GM04504 (cell line): ENCODE results near the gene KLF16.

Experiments used
- DNase-seq: peaks from one replicate; pipeline ENCODE4 v3.0.0-alpha.2; 2012; ENCODE audit warnings: low read depth

Gene KLF16

GRCh38 chr19:1843116-1843515 lies 20.3 kb downstream of the KLF16 start:
- no peak for DNase-seq

- no peak for DNase-seq
Measured at GRCh38 chr19:1841209-1841924, 22.0 kb downstream of the KLF16 start.

GRCh38 chr19:1840541-1841115 lies 22.8 kb downstream of the KLF16 start:
- DNase-seq, result no peak

DNA sequence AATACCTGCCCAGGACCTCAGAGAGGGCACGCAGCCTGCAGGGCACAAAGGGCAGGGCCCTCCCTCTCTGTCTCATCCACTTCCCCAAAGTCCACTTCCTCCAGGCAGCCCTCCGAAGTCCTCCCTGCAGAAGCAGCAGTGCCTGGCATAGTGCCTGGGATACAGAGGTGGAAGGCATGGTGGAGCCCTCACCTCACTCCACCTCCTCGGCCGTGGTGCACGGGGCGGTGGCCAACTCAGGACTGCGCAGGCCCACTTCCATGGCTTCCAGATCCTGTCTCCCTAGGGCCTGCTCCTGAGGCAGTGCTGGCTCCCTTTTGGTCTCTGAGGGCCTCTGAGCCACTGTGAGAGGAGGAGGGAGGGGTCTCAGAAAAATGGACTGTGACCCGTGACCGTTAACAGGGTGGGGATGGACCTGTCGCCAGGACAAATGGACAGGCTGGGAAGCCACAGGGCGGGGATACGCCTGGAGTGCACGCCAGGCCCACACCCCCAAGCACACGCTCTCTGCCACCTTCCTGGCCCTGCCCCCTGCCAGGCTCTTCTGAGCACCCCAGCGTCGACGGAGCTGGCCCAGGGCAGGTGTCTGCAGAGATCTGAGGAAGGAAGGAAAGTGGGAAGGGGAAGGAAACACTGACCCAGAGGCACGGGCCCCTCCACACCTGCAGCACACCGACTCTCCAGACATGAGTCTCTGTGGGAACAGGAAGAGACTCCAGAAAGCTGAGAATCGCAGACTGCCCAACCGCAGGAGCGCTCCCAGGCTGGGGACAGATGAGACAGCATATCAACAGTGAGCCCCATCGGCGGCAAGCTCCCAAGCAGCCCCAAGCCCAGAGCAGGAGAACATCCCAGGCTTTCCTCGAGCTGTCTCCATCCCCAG lies 23.5 kb downstream of the KLF16 start:
- no peak for DNase-seq

DNA sequence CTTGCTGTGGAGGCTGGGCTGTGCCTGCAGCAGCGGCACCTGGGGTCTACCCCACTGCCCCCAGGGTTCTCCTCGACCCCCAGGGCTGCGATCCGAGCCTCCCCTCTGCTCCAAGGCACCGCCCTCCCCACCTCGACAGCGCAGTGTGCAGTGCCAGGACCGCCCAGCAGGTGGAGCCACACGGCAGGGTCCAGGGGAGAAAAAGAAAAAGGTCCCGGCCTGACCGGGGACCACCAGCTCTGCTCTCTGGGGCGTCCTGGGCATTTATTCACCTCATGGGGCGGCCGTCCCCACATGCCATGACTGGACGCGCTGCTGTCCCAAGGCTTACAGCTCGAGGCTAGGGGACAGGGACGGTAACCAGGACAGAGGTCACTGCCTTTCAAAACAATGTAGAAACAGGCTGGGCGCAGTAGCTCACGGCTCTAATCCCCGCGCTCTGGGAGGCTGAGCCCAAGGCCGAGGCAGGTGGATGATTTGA lies 25.7 kb downstream of the KLF16 start:
- no peak for DNase-seq

- no peak for DNase-seq
Measured at GRCh38 chr19:1837222-1837565, 26.2 kb downstream of the KLF16 start.

- no peak for DNase-seq
Measured at GRCh38 chr19:1836458-1837221, 26.7 kb downstream of the KLF16 start.

GRCh38 chr19:1833540-1833939 lies 29.8 kb downstream of the KLF16 start:
- no peak for DNase-seq

GRCh38 chr19:1832046-1832663 lies 31.2 kb downstream of the KLF16 start:
- no peak for DNase-seq

GRCh38 chr19:1830978-1831377 lies 32.4 kb downstream of the KLF16 start:
- DNase-seq, result no peak

DNA sequence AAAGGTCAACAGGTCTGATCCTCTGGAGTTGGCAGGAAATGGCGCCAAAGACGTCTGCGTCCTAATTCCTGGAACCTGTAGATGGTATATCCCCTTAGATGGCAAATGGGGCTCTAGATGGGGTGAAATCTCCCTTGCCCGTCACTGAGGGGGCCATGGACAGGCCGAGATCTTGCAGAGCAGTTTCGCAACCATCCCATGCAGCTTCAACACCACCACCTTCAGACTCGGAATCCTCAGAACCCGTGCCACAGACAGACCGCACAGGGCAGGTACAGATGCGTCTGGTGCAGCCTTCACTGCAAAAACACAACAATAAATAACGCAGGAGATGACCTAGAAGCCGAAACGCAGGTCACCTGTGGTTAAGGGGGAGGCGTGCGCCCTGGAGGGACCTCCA lies 32.8 kb downstream of the KLF16 start:
- DNase-seq, result no peak

- DNase-seq, result no peak
Measured at GRCh38 chr19:1829958-1830357, 33.4 kb downstream of the KLF16 start.

DNA sequence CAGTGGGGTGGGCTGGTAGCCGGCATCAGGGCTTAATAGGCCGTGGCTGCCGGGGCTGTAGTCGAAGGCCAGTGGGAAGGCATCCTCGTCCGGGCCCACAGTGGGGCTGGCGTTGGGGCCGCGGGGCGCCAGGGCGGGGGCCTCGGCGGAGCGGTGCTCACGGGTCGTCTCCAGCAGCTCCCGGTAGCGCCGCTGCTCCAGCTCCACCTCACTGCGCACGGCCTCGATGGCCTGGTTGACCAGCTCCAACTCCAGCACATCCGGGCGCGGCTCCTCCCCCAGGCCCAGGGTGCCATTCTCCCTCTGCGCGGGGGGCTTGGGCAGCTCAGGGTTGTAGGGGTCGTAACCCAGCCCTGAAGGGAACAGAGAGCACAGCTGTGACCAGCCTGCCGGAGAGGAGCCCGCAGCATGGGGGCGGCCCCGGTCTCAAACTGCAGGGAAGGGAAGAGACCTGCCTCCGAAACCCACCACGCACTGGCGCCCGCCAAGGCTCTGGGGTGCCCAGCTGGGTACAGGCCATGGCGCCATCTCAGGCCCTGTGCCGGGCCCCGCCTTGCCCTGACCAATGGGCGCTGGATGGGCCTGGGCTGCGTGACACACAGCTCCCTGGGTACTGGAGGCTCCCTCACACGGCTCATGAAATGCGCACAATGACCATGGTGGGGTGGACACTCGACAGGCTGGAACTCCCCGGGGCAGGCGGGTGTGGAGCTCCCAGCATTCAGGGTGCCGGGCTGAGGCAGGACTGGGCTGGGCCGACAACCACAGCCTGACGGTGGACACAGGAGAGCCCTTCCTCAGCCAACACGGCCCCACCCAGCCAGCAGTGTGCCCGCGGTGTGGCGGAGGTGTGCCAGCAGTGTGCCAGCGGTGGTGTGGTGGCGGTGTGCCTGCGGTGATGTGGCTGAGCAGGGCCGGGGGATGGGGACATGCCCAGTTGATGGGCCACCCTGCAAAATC lies 34.8 kb downstream of the KLF16 start:
- DNase-seq, result no peak

DNA sequence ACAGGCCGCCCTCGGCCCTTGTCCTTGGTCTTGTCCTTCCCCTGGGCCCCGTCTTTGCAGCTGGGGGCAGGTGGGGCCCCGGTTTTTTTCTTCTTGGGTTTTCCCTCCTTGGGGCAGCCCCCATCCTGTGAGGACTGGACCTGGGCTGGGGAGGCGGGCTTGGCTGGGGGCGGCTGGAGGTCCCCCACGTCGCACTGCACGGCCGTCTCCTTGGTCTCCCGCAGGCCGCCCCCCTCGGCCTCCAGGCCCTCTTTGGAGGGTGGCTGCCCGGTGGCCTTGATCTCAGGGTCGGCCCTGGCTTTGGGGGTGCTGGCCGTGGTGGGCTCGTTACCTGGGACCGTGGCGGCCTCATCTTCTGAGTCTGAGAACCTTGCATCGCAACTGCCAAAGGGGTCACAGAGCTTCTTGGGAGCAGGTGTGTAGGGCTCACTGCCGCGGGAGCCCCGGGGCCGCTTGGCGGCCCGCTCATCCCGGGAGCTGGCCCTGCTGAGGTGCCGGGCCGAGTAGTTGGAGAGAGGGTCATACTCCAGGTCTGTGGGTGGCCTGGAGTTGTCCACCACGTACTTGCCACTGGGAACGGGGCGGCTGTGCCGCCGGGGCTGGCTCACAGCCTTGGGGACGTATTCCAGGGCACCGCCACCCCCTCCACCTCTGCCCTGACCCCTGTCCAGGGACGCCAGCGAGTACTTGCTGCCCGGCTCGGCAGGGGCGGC lies 35.7 kb downstream of the KLF16 start:
- DNase-seq, result no peak

DNA sequence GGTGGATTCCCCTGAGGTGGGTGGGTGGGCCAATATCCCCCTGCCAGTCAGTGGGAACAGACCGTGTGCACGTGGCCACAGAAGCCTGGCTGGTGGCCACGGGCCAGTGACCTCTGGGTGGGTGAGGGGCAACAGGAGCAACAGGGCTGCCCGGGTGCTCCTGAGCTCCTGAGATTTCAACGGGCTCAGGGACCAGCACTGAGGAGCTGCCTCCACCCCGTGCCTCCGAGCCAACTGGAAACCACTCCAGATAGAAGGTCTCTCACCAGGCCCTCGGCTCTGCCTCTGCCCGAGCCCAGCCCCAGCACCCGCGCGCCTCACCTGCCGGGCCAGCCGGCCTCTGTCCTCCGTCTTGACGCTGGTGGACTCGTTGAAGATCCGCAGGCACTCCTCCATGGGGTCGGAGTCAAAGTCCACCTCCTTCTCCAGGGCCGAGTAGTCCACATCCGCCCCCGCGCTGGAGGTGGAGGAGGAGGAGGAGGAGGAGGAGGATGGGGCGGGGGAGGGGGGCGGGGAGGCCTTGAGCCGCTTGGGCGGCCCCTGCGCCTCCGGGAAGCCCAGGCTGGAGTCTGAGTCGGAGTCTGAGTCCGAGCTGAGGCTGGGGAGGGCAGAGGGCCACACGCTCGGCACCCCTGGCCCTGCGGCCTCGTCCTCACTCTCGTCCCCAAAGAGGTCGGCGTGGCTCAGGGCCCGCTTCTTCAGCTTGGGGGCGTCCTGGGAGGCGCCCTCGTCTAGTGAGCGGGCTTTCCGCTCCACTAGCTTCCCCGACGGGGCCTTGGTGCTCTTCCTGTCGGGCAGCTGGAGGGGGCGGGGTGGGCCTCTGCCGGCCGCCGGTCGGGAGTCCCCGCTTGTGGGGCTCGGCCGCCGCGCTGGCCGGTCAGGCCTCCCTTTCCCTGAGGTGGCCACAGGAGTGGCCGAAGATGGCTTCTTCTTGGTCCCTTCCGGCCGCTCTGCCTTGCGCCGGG lies 36.5 kb downstream of the KLF16 start:
- DNase-seq, result no peak

- DNase-seq, result no peak
Measured at GRCh38 chr19:1825909-1826556, 37.3 kb downstream of the KLF16 start.

GRCh38 chr19:1824252-1824622 lies 39.1 kb downstream of the KLF16 start:
- DNase-seq, result no peak

DNA sequence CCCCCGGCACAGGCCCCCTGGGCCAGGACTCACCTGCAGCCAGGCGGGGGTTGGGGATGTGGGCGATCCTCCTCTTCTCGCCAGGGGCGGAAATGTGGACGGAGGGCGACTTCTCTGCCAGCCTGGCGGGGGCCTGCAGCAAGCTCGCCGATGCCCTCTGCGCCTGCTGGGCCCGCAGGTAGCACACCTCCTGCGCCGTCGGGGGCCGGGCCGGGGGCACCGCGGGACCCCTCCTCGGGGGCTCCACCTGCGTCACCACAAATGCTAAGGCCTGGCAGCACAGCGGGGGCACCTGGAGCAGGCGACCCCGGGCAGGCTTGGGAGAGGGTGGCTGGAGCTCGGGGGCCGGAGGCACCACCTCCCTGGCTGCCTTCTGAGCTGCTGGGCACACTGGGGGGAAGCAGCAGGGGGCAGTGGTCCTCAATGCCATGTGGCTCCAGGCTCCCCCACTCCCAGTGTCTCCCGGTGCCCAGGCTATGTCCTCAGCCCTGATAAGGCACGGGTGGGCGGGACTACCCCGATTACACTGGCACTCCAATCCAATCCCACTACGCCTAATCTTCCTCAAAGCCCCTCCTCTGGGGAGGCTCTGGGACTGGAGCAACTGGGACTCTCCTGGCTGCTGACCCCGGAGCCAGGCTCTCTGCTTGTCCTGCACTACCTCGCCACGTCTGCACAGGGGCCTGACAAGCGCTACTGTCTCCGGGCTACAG lies 39.7 kb downstream of the KLF16 start:
- no peak for DNase-seq
